GM08714 (cell line): ENCODE measurements around the gene ADAMTS12.
"Not testable (repeated sequence)": the region's sequence is repeated elsewhere in the genome, so short reads cannot be mapped to it uniquely, and the experiment has no call there.

Experiments
- H3K4me3 ChIP-seq: fragments of 200-500 bp; sonication (Bioruptor generic); 2 replicates; pipeline ENCODE4 v1.5.1; 2014; ENCODE audit warnings: mild to moderate bottlenecking, low read length, inconsistent platforms
- ZNF274 ChIP-seq: IDR thresholded peaks from 2 replicates; pipeline ENCODE4 v1.6.1; 2012; ENCODE audit warnings: mild to moderate bottlenecking, low read depth, low read length

The ADAMTS12 gene

GRCh38 chr5:33516421-33516820 lies 375.4 kb downstream of the ADAMTS12 start:
- no peak for TF ChIP-seq ZNF274
- H3K4me3 ChIP-seq, result no peak overlapping the region

- not testable (repeated sequence) for H3K4me3 ChIP-seq
These were observed 376.4 kb downstream of the ADAMTS12 start for GRCh38 chr5:33515366-33515765.

GRCh38 chr5:33513462-33514185 lies 378.2 kb downstream of the ADAMTS12 start:
- no peak for TF ChIP-seq ZNF274
- no peak overlapping the region for H3K4me3 ChIP-seq

- H3K4me3 ChIP-seq, result no peak overlapping the region
- no peak for TF ChIP-seq ZNF274
These were observed 382.8 kb downstream of the ADAMTS12 start for GRCh38 chr5:33509036-33509435.

GRCh38 chr5:33507426-33507825 lies 384.4 kb downstream of the ADAMTS12 start:
- no peak overlapping the region for H3K4me3 ChIP-seq
- no peak for TF ChIP-seq ZNF274

- TF ChIP-seq ZNF274, result no peak
- no peak overlapping the region for H3K4me3 ChIP-seq
These were observed 387.2 kb downstream of the ADAMTS12 start for GRCh38 chr5:33504570-33504969.

- no peak for TF ChIP-seq ZNF274
These were observed 389.9 kb downstream of the ADAMTS12 start for GRCh38 chr5:33501899-33502298.

GRCh38 chr5:33501260-33501659 lies 390.5 kb downstream of the ADAMTS12 start:
- TF ChIP-seq ZNF274, result no peak

More at GRCh38 chr5:33501899-33502298, 389.9 kb downstream of the ADAMTS12 start:
- H3K4me3 ChIP-seq, result no peak overlapping the region

GRCh38 chr5:33494466-33494865 lies 397.3 kb downstream of the ADAMTS12 start:
- no peak overlapping the region for H3K4me3 ChIP-seq
- TF ChIP-seq ZNF274, result no peak

More at GRCh38 chr5:33501260-33501659, 390.5 kb downstream of the ADAMTS12 start:
- H3K4me3 ChIP-seq, result no peak overlapping the region

GRCh38 chr5:33491941-33492340 lies 399.8 kb downstream of the ADAMTS12 start:
- H3K4me3 ChIP-seq, result no peak overlapping the region
- no peak for TF ChIP-seq ZNF274

GRCh38 chr5:33490071-33490665 lies 401.6 kb downstream of the ADAMTS12 start:
- H3K4me3 ChIP-seq, result no peak overlapping the region
- TF ChIP-seq ZNF274, result no peak

- no peak overlapping the region for H3K4me3 ChIP-seq
- no peak for TF ChIP-seq ZNF274
These were observed 402.2 kb downstream of the ADAMTS12 start for GRCh38 chr5:33489481-33490067.

GRCh38 chr5:33488558-33489355 lies 403.0 kb downstream of the ADAMTS12 start:
- no peak overlapping the region for H3K4me3 ChIP-seq
- no peak for TF ChIP-seq ZNF274

GRCh38 chr5:33487236-33487635 lies 404.6 kb downstream of the ADAMTS12 start:
- no peak for TF ChIP-seq ZNF274
- H3K4me3 ChIP-seq, result no peak overlapping the region
